Spleen (tissue), 11 donors: ENCODE measurements around the gene S100A8. TPM values are rescaled to one million over a fixed set of nuclear protein-coding genes. Genes with fewer than 3 reads are reported as not detected.
A peak's percentile ranks its signal among the peaks of the same experiment; 100 is the strongest.

Source experiments
- DNase-seq: peaks from one replicate; pipeline ENCODE4 v3.0.0-alpha.2; 2020
- H3K27ac ChIP-seq, 8 donors: fragments of 200-600 bp; sonication (generic) in 7 of 8; 1 replicate in 4 of 8; 2 replicates in 4 of 8; pipeline versions ENCODE4 v1.5.0 to v1.8.0; 2016 to 2021; ENCODE audit warnings: inconsistent platforms in 4 of 8, mild to moderate bottlenecking in 4 of 8, moderate library complexity in 1 of 8
- H3K27me3 ChIP-seq, 7 donors: fragments of 200-600 bp; sonication (generic) in 6 of 7; replicated peaks in 1 of 7; 1 replicate in 4 of 7; 2 replicates in 3 of 7; pipeline versions ENCODE4 v1.5.0 to v1.8.0; 2016 to 2021; ENCODE audit warnings: inconsistent platforms in 3 of 7, mild to moderate bottlenecking in 1 of 7
- H3K36me3 ChIP-seq, 6 donors: fragments of 200-600 bp; sonication (generic) in 5 of 6; 1 replicate in 4 of 6; 2 replicates in 2 of 6; pipeline versions ENCODE4 v1.5.0 to v1.8.0; 2016 to 2021; ENCODE audit warnings: inconsistent platforms in 2 of 6
- H3K4me1 ChIP-seq, 6 donors: fragments of 200-600 bp; sonication (generic) in 5 of 6; 1 replicate in 3 of 6; 2 replicates in 3 of 6; pipeline versions ENCODE4 v1.5.0 to v1.8.0; 2016 to 2021; ENCODE audit warnings: inconsistent platforms in 3 of 6
- H3K4me3 ChIP-seq, 8 donors: fragments of 200-600 bp; sonication (generic) in 7 of 8; 1 replicate in 4 of 8; 2 replicates in 4 of 8; pipeline versions ENCODE4 v1.5.0 to v1.8.0; 2016 to 2021; ENCODE audit warnings: inconsistent platforms in 4 of 8, mild to moderate bottlenecking in 4 of 8, moderate library complexity in 2 of 8
- H3K9me3 ChIP-seq, 8 donors: fragments of 200-600 bp; sonication (generic) in 7 of 8; 1 replicate in 4 of 8; 2 replicates in 4 of 8; pipeline versions ENCODE4 v1.5.0 to v1.8.0; 2016 to 2021; ENCODE audit warnings: inconsistent platforms in 4 of 8
- CTCF ChIP-seq, 11 experiments: fragments of 200-600 bp in 7 of 11; fragments of 450-650 bp in 4 of 11; sonication (generic) in 4 of 11; IDR thresholded peaks in 8 of 11; conservative IDR thresholded peaks in 3 of 11; 1 replicate in 7 of 11; 2 replicates in 4 of 11; pipeline versions ENCODE4 v1.4.0 to v1.8.0; 2016 to 2021; ENCODE audit warnings: antibody characterized with exemption in 11 of 11, inconsistent platforms in 4 of 11, mild to moderate bottlenecking in 1 of 11
- POLR2A ChIP-seq, 3 donors: fragments of 450-650 bp; IDR thresholded peaks; one replicate each; pipeline ENCODE4 v1.5.1; 2017; ENCODE audit warnings: antibody characterized with exemption in 3 of 3, mild to moderate bottlenecking in 1 of 3
- POLR2AphosphoS5 ChIP-seq, 3 donors: sonication (generic); formaldehyde crosslinking; IDR thresholded peaks; one replicate each; pipeline ENCODE4 v1.5.1; 2017; ENCODE audit warnings: antibody characterized with exemption in 3 of 3
- WGBS, 5 donors: extraction: QIAGEN DNeasy Blood & Tissue Kit in 3 of 5; methylation state at CpG; one replicate each; pipeline versions ENCODE4 v1.1.5 to v1.1.7; 2013 to 2018; 5-methylcytosine and 5-hydroxymethylcytosine counted together
- intact Hi-C: fragments of 100-400 bp; cut with DNase I; formaldehyde crosslinking; loops from one replicate; pipeline ENCODE4 v1.15.0; 2023; ENCODE audit warnings: low total_unique reads
- polyA plus RNA-seq, 3 donors: library from polyadenylated mRNA; stranded (reverse); fragments of 200-250 nt; gene quantifications; one replicate each; pipeline ENCODE4 v1.2.1, GENCODE V29; 2013
- total RNA-seq, 7 donors: library from RNA; depleted of rRNA in 3 of 7; stranded (reverse); fragments of >200 nt in 3 of 7; fragmentation: NEBNext Ultra II Directional in 4 of 7; extraction: Animal tissue kit (Norgen Biotek cat#: 25700) in 4 of 7; gene quantifications; one replicate each; pipeline versions ENCODE4 v1.1.0 to v1.2.1, GENCODE V29; 2016 to 2021
- donor health status: healthy with polysubstance abuse.
- donor health status: DM: no; HTN: no; CAD: no; lungs with moderate emphysema.
- donor health status: DM: no; HTN: no; CAD: no.
- donor health status: Bipolar disorder and iron deficiency.
- donor health status: healthy.
- donor health status: DM: no; HTN: no; CAD: no.
- donor health status: DM: yes; HTN: yes; CAD: no.

S100A8 gene
- total and polyA plus RNA-seq, 10 donors, result 756 to 7,676 (median 1,458) TPM

- no peak for DNase-seq
- WGBS, 5 donors, result 56 to 69% (median 62%) methylated on average over 9 to 14 of the region's 14 CpGs
- intact Hi-C loops, result no loop called here
Measured at GRCh38 chr1:153345187-153346076, 45.4 kb downstream of the S100A8 start.

GRCh38 chr1:153344718-153345025 is 46.2 kb downstream of the S100A8 start:
- 24 to 28% (median 26%) methylated on average over 3 of the region's 3 CpGs for WGBS, 5 donors
- peaks cover 0 to 38% (median 20%) of the 10 kb centered on the region in 6 donors for H3K4me1 ChIP-seq
- no peak for DNase-seq
- TF ChIP-seq POLR2AphosphoS5 (IDR thresholded peaks at IDR 0.05) (no peak), CTCF (IDR thresholded peaks at IDR 0.05 in 8 of 11, conservative IDR thresholded peaks at IDR 0.05 in 3 of 11) (no peak)
- no peaks in the 10 kb centered on the region for H3K36me3 ChIP-seq
- peaks cover 0 to 91% (median 7%) of the 10 kb centered on the region in 7 donors for H3K27me3 ChIP-seq
- no peak overlapping the region for H3K4me3 ChIP-seq
- H3K9me3 ChIP-seq, result no peaks in the 10 kb centered on the region
- peak overlapping the region in 3 of 8 donors; percentile 21 to 55 (median 30) for H3K27ac ChIP-seq
- intact Hi-C loops, result no loop called here

More at GRCh38 chr1:153345187-153346076, 45.4 kb downstream of the S100A8 start:
- Histone ChIP-seq H3K27ac (peak overlapping the region in 1 of 8 donors; percentile 55), H3K27me3 (peaks cover 0 to 89% (median 11%) of the 10 kb centered on the region in 7 donors), H3K4me3 (no peak overlapping the region), H3K4me1 (peaks cover 0 to 38% (median 20%) of the 10 kb centered on the region in 6 donors), H3K36me3 (no peaks in the 10 kb centered on the region), H3K9me3 (no peaks in the 10 kb centered on the region)
- TF ChIP-seq POLR2A (IDR thresholded peaks at IDR 0.05) (no peak), POLR2AphosphoS5 (IDR thresholded peaks at IDR 0.05) (no peak)

GRCh38 chr1:153343811-153344717 is 46.8 kb downstream of the S100A8 start:
- peak overlapping the region in 3 of 8 donors; percentile 21 to 55 (median 30) for H3K27ac ChIP-seq
- H3K27me3 ChIP-seq, result peaks cover 0 to 86% (median 5%) of the 10 kb centered on the region in 7 donors
- TF ChIP-seq POLR2A (IDR thresholded peaks at IDR 0.05) (no peak), POLR2AphosphoS5 (IDR thresholded peaks at IDR 0.05) (no peak), CTCF (IDR thresholded peaks at IDR 0.05 in 8 of 11, conservative IDR thresholded peaks at IDR 0.05 in 3 of 11) (no peak)
- WGBS, 5 donors, result 32 to 42% (median 38%) methylated on average over 8 to 9 of the region's 9 CpGs
- peak; percentile 22 for DNase-seq
- H3K36me3 ChIP-seq, result no peaks in the 10 kb centered on the region
- no peaks in the 10 kb centered on the region for H3K9me3 ChIP-seq
- peaks cover 0 to 38% (median 20%) of the 10 kb centered on the region in 6 donors for H3K4me1 ChIP-seq
- intact Hi-C loops, result no loop called here
- no peak overlapping the region for H3K4me3 ChIP-seq

GRCh38 chr1:153343040-153343681 is 47.7 kb downstream of the S100A8 start:
- TF ChIP-seq POLR2A (IDR thresholded peaks at IDR 0.05) (no peak), CTCF (IDR thresholded peaks at IDR 0.05 in 8 of 11, conservative IDR thresholded peaks at IDR 0.05 in 3 of 11) (no peak), POLR2AphosphoS5 (IDR thresholded peaks at IDR 0.05) (no peak)
- Histone ChIP-seq H3K27ac (no peak overlapping the region), H3K27me3 (peaks cover 0 to 82% (median 5%) of the 10 kb centered on the region in 7 donors), H3K9me3 (no peaks in the 10 kb centered on the region), H3K36me3 (no peaks in the 10 kb centered on the region), H3K4me3 (no peak overlapping the region), H3K4me1 (peaks cover 0 to 38% (median 20%) of the 10 kb centered on the region in 6 donors)
- no peak for DNase-seq
- intact Hi-C loops, result no loop called here
- 23 to 41% (median 32%) methylated on average over 5 of the region's 5 CpGs for WGBS, 5 donors
